A673 (cell line): Measurements from ENCODE around the gene GMDS.

ENCODE experiments used
- CTCF ChIP-seq: fragments of 300-800, 200-600 bp; sonication (generic); conservative IDR thresholded peaks from 2 replicates; pipeline ENCODE4 v1.5.1; 2017; ENCODE audit warnings: low read depth, mild to moderate bottlenecking, antibody characterized with exemption, low read length, moderate library complexity, mixed read lengths
- EZH2 ChIP-seq: fragments of 200-600 bp; sonication (generic); IDR thresholded peaks from 2 replicates; pipeline ENCODE4 v1.6.1; 2017; ENCODE audit warnings: borderline replicate concordance, low read depth, mild to moderate bottlenecking, mixed read lengths, antibody characterized with exemption, low read length; ENCODE audit not compliant: poor library complexity, severe bottlenecking

GRCh38 chr6:1765160-1765903, 480.1 kb downstream of the GMDS start:
- TF ChIP-seq CTCF: no peak
- no peak for TF ChIP-seq EZH2
